H1 (cell line): ENCODE results near the gene NAMPT. TPM values are rescaled to one million over a fixed set of nuclear protein-coding genes. Genes with fewer than 3 reads are reported as not detected.

Experiments used
- GABPA ChIP-seq: IDR thresholded peaks from 2 replicates; pipeline ENCODE4 v1.6.1; 2011; ENCODE audit warnings: mild to moderate bottlenecking, low read length, moderate library complexity, borderline replicate concordance; ENCODE audit not compliant: insufficient read depth
- polyA plus RNA-seq, 7 experiments: library from polyadenylated mRNA; depleted of rRNA in 3 of 7; stranded (reverse) in 5 of 7; unstranded in 2 of 7; fragments of >200 nt in 5 of 7; fragments of 200-250 nt in 2 of 7; gene quantifications; 1 replicate in 5 of 7; 2 replicates in 1 of 7; 4 replicates in 1 of 7; pipeline versions ENCODE4 v1.2.1 to v1.2.3, GENCODE V29; 2011 to 2013; ENCODE audit warnings: missing spikeins in 2 of 7, mixed read lengths in 2 of 7
- total RNA-seq: library from RNA; stranded (reverse); fragmentation: NEBNext Ultra II Directional; extraction: Animal tissue kit (Norgen Biotek cat#: 25700); gene quantifications from 2 replicates; pipeline ENCODE4 v1.2.1, GENCODE V29; 2021

NAMPT gene
- total and polyA plus RNA-seq, 2 of the 8 experiments (the other 6 are each of a cell fraction or from before 2014, with no cell fraction given), result 15.4 to 95.9 TPM

DNA sequence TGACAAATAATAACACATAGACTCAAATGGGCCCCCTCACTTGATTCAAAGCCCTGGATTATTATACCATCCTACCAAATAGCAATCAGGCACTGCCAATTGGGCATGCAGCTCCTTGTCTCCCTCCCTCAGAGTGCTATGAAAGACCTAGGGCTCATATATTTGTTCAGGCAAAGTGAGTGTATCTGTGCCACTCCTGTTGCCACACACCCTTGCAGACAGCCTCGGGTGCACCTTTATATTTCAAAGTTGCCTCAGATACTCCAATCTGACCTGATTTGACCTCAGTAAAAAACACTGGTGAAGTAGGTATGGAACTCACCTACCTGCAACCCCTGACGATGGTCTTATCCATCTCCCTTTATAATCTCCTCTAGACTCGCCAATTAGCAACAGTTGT is 3.0 kb upstream of the NAMPT start (continued):
- TF ChIP-seq GABPA, result no peak
